Endodermal cell (in vitro differentiated cells): ENCODE results near the gene APLP1. TPM values are rescaled to one million over a fixed set of nuclear protein-coding genes. Genes with fewer than 3 reads are reported as not detected.

Experiments
- DNase-seq: peaks from one replicate; pipeline ENCODE4 v3.0.0-alpha.2; 2017
- H3K27ac ChIP-seq: 2 replicates; pipeline ENCODE4 v1.5.1; 2013; ENCODE audit warnings: mild to moderate bottlenecking, low read depth, low read length, moderate library complexity
- H3K27me3 ChIP-seq: 2 replicates; pipeline ENCODE4 v1.6.1; 2013; ENCODE audit warnings: mild to moderate bottlenecking, low read length, moderate library complexity; ENCODE audit not compliant: insufficient read depth, control insufficient read depth, poor library complexity, severe bottlenecking
- H3K36me3 ChIP-seq: 2 replicates; pipeline ENCODE4 v1.7.0; 2013; ENCODE audit warnings: mild to moderate bottlenecking, low read length, moderate library complexity; ENCODE audit not compliant: control insufficient read depth, insufficient read depth
- H3K4me1 ChIP-seq: one replicate; pipeline ENCODE4 v1.7.0; 2013; ENCODE audit warnings: low read length; ENCODE audit not compliant: control insufficient read depth, insufficient read depth
- H3K4me3 ChIP-seq: 2 replicates; pipeline ENCODE4 v1.5.1; 2013; ENCODE audit warnings: mild to moderate bottlenecking, low read length, moderate library complexity
- H3K9ac ChIP-seq: 2 replicates; pipeline ENCODE4 v1.6.1; 2013; ENCODE audit warnings: mild to moderate bottlenecking, low read length, moderate library complexity; ENCODE audit not compliant: poor library complexity, severe bottlenecking; ENCODE audit errors: extremely low read depth
- H3K9me3 ChIP-seq: 2 replicates; pipeline ENCODE4 v1.6.1; 2013; ENCODE audit warnings: mild to moderate bottlenecking, low read length, moderate library complexity; ENCODE audit not compliant: control insufficient read depth
- H3K27ac Mint-ChIP-seq: 2 replicates; pipeline ENCODE4 v1.8.0; 2020; ENCODE audit warnings: mixed read lengths
- H3K27me3 Mint-ChIP-seq: 2 replicates; pipeline ENCODE4 v1.8.0; 2021; ENCODE audit warnings: mild to moderate bottlenecking, mixed read lengths; ENCODE audit not compliant: insufficient read depth
- H3K36me3 Mint-ChIP-seq: 2 replicates; pipeline ENCODE4 v1.8.0; 2020; ENCODE audit warnings: low read depth, mixed read lengths
- H3K4me1 Mint-ChIP-seq: 2 replicates; pipeline ENCODE4 v1.8.0; 2020; ENCODE audit warnings: mixed read lengths
- H3K4me3 Mint-ChIP-seq: 2 replicates; pipeline ENCODE4 v1.8.0; 2020; ENCODE audit warnings: mild to moderate bottlenecking, moderate library complexity, mixed read lengths
- H3K9me3 Mint-ChIP-seq: 2 replicates; pipeline ENCODE4 v1.8.0; 2020; ENCODE audit warnings: mild to moderate bottlenecking, mixed read lengths
- WGBS, 2 experiments: methylation state at CpG; one replicate each; pipeline versions ENCODE4 v1.1.5 to v1.1.7; 2013; ENCODE audit warnings: missing lambda C conversion rate in 2 of 2, mixed read lengths in 1 of 2; ENCODE audit not compliant: insufficient coverage in 1 of 2, insufficient read length in 1 of 2; 5-methylcytosine and 5-hydroxymethylcytosine counted together
- total RNA-seq, 2 donors: library from RNA; stranded (reverse); fragmentation: NEBNext Ultra II Directional in 1 of 2; extraction: Animal tissue kit (Norgen Biotek cat#: 25700) in 1 of 2; gene quantifications; 2 replicates in 1 of 2; 3 replicates in 1 of 2; pipeline ENCODE4 v1.2.1, GENCODE V29; 2021
- TF ChIP-seq, protein P1 (sequence below): fragments of 200-600 bp; sonication (generic); conservative IDR thresholded peaks from 2 replicates; pipeline ENCODE4 v1.5.0; 2021; ENCODE audit warnings: antibody characterized with exemption, mild to moderate bottlenecking

APLP1 gene
- total RNA-seq, 2 donors from 2014 or later, result 4.1 to 10.6 TPM

DNA sequence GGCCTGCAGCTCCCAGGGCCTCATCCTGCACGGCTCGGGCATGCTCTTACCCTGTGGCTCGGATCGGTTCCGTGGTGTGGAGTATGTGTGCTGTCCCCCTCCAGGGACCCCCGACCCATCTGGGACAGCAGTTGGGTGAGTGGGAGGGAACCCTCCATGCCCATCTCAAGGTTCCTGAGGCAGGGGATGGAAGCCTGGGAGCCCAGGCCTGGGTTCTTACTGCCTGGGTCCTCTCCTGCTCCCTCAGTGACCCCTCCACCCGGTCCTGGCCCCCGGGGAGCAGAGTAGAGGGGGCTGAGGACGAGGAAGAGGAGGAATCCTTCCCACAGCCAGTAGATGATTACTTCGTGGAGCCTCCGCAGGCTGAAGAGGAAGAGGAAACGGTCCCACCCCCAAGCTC is 3.2 kb downstream of the APLP1 start:
- H3K4me1 Mint-ChIP-seq, result peaks cover 3% of the 10 kb centered on the region
- no peak for DNase-seq
- Histone ChIP-seq H3K9me3 (no peaks in the 10 kb centered on the region), H3K27ac (no peak overlapping the region), H3K9ac (no peak overlapping the region), H3K27me3 (peaks cover 28% of the 10 kb centered on the region), H3K4me1 (no peaks in the 10 kb centered on the region), H3K36me3 (no peaks in the 10 kb centered on the region), H3K4me3 (no peak overlapping the region)
- 87% methylated on average over 11 of the region's 12 CpGs; no CpG with 5 or more reads in 1 of the 2 experiments for WGBS, 2 experiments
- no peak overlapping the region for H3K27ac Mint-ChIP-seq
- no peak overlapping the region for H3K4me3 Mint-ChIP-seq
- TF ChIP-seq, protein P1, sequence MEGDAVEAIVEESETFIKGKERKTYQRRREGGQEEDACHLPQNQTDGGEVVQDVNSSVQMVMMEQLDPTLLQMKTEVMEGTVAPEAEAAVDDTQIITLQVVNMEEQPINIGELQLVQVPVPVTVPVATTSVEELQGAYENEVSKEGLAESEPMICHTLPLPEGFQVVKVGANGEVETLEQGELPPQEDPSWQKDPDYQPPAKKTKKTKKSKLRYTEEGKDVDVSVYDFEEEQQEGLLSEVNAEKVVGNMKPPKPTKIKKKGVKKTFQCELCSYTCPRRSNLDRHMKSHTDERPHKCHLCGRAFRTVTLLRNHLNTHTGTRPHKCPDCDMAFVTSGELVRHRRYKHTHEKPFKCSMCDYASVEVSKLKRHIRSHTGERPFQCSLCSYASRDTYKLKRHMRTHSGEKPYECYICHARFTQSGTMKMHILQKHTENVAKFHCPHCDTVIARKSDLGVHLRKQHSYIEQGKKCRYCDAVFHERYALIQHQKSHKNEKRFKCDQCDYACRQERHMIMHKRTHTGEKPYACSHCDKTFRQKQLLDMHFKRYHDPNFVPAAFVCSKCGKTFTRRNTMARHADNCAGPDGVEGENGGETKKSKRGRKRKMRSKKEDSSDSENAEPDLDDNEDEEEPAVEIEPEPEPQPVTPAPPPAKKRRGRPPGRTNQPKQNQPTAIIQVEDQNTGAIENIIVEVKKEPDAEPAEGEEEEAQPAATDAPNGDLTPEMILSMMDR, result no peak
- H3K27me3 Mint-ChIP-seq, result peaks cover 26% of the 10 kb centered on the region
- no peaks in the 10 kb centered on the region for H3K9me3 Mint-ChIP-seq
- H3K36me3 Mint-ChIP-seq, result no peaks in the 10 kb centered on the region

DNA sequence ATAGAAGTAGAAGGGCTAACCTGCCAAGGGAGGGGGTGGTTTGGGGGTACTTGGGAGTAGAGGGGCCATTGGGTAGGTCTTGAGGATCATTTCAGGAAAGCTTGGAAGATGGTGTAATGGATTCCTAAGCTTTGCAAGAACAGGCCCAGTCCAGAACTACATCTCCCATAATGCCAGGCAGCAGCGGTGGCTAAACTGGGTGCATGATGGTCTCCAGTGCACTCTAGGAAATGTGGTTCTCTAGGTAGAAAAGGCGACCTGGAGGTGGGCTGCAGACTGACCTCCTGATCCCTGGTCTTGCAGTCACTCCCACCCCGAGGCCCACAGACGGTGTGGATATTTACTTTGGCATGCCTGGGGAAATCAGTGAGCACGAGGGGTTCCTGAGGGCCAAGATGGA is 3.8 kb downstream of the APLP1 start:
- TF ChIP-seq, protein P1, result no peak
- no peaks in the 10 kb centered on the region for H3K9me3 Mint-ChIP-seq
- H3K27me3 ChIP-seq, result peaks cover 22% of the 10 kb centered on the region
- H3K36me3 ChIP-seq, result no peaks in the 10 kb centered on the region
- no peak overlapping the region for H3K4me3 ChIP-seq
- no peak overlapping the region for H3K27ac ChIP-seq
- H3K4me3 Mint-ChIP-seq, result no peak overlapping the region
- no peak overlapping the region for H3K9ac ChIP-seq
- H3K27ac Mint-ChIP-seq, result no peak overlapping the region
- H3K4me1 Mint-ChIP-seq, result peaks cover 3% of the 10 kb centered on the region
- no peaks in the 10 kb centered on the region for H3K9me3 ChIP-seq
- DNase-seq, result peak; percentile 68
- peaks cover 22% of the 10 kb centered on the region for H3K27me3 Mint-ChIP-seq
- no peaks in the 10 kb centered on the region for H3K36me3 Mint-ChIP-seq
- WGBS, 2 experiments, result 85 to 92% methylated on average over 2 to 5 of the region's 5 CpGs
- no peaks in the 10 kb centered on the region for H3K4me1 ChIP-seq

DNA sequence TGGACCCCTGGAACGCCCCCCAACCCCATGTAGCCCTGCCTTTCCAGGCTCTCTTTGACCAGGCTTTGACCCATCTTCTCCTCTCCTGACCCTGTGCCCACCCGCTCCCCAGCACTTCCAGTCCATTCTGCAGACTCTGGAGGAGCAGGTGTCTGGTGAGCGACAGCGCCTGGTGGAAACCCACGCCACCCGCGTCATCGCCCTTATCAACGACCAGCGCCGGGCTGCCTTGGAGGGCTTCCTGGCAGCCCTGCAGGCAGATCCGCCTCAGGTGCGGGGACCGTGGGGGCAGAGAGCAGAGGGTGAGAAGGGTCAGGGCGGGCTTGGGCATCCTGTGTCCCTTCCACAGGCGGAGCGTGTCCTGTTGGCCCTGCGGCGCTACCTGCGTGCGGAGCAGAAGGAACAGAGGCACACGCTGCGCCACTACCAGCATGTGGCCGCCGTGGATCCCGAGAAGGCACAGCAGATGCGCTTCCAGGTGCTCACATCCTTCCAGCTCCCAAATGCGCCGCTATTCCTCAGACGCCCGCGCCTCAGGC is 6.1 kb downstream of the APLP1 start:
- 92 to 97% methylated on average over 29 to 32 of the region's 32 CpGs for WGBS, 2 experiments
- no peak overlapping the region for H3K4me3 ChIP-seq
- H3K36me3 ChIP-seq, result no peaks in the 10 kb centered on the region
- DNase-seq, result no peak
- H3K4me3 Mint-ChIP-seq, result no peak overlapping the region
- no peaks in the 10 kb centered on the region for H3K36me3 Mint-ChIP-seq
- H3K27ac ChIP-seq, result no peak overlapping the region
- peaks cover under 1% of the 10 kb centered on the region for H3K4me1 Mint-ChIP-seq
- TF ChIP-seq, protein P1, result no peak
- no peaks in the 10 kb centered on the region for H3K9me3 ChIP-seq
- no peaks in the 10 kb centered on the region for H3K9me3 Mint-ChIP-seq
- peaks cover 15% of the 10 kb centered on the region for H3K27me3 Mint-ChIP-seq
- no peaks in the 10 kb centered on the region for H3K4me1 ChIP-seq
- no peak overlapping the region for H3K9ac ChIP-seq
- H3K27ac Mint-ChIP-seq, result no peak overlapping the region
- H3K27me3 ChIP-seq, result peaks cover 19% of the 10 kb centered on the region
